Lower lobe of right lung (tissue), 2 donors: Measurements from ENCODE around the gene TMOD1. TPM values are rescaled to one million over a fixed set of nuclear protein-coding genes. Genes with fewer than 3 reads are reported as not detected.

ENCODE experiments used
- ATAC-seq, 2 donors: fragments of 200-7000 bp; cut with Tn5 transposase; one replicate each; pipeline ENCODE4 v1.9.1; 2020 to 2022; ENCODE audit warnings: mild to moderate bottlenecking in 2 of 2, moderate library complexity in 2 of 2
- DNase-seq: peaks from one replicate; pipeline ENCODE4 v3.0.0-alpha.2; 2020
- H3K27ac ChIP-seq: fragments of 200-600 bp; one replicate; pipeline ENCODE4 v1.8.0; 2022
- H3K27me3 ChIP-seq: fragments of 200-600 bp; one replicate; pipeline ENCODE4 v1.8.0; 2022; ENCODE audit warnings: low read depth
- H3K36me3 ChIP-seq: fragments of 200-600 bp; one replicate; pipeline ENCODE4 v1.8.0; 2022; ENCODE audit warnings: mild to moderate bottlenecking
- H3K4me1 ChIP-seq: fragments of 200-600 bp; one replicate; pipeline ENCODE4 v1.8.0; 2022
- H3K4me3 ChIP-seq: fragments of 200-600 bp; one replicate; pipeline ENCODE4 v1.8.0; 2022; ENCODE audit warnings: mild to moderate bottlenecking
- H3K9me3 ChIP-seq: fragments of 200-600 bp; one replicate; pipeline ENCODE4 v1.8.0; 2022
- CTCF ChIP-seq: fragments of 200-600 bp; IDR thresholded peaks from one replicate; pipeline ENCODE4 v1.8.0; 2022; ENCODE audit warnings: antibody characterized with exemption, mild to moderate bottlenecking
- intact Hi-C: fragments of 100-400 bp; cut with DNase I; formaldehyde crosslinking; loops from one replicate; pipeline ENCODE4 v1.11.0; 2022
- total RNA-seq: library from RNA; stranded (reverse); fragmentation: NEBNext Ultra II Directional; extraction: Animal tissue kit (Norgen Biotek cat#: 25700); gene quantifications from one replicate; pipeline ENCODE4 v1.2.1, GENCODE V29; 2021
- donor health status: DM: no; HTN: yes; CAD: no; lungs with severe emphysema.

Gene TMOD1
- total RNA-seq, 1 donor from 2014 or later, result 7.9 TPM

GRCh38 chr9:97565262-97565661, 63.8 kb downstream of the TMOD1 start:
- intact Hi-C loops, result no loop called here
- no peak for TF ChIP-seq CTCF
- no peak overlapping the region for H3K4me3 ChIP-seq
- peaks cover 14% of the 10 kb centered on the region for H3K4me1 ChIP-seq
- H3K36me3 ChIP-seq, result peaks cover 8% of the 10 kb centered on the region
- DNase-seq (no peak), ATAC-seq (no peak)
- no peaks in the 10 kb centered on the region for H3K9me3 ChIP-seq
- no peaks in the 10 kb centered on the region for H3K27me3 ChIP-seq
- H3K27ac ChIP-seq, result no peak overlapping the region

GRCh38 chr9:97567182-97567893, 65.9 kb downstream of the TMOD1 start:
- H3K27ac ChIP-seq, result no peak overlapping the region
- no peak for TF ChIP-seq CTCF
- no peaks in the 10 kb centered on the region for H3K9me3 ChIP-seq
- ATAC-seq (no peak), DNase-seq (no peak)
- peaks cover 14% of the 10 kb centered on the region for H3K4me1 ChIP-seq
- H3K36me3 ChIP-seq, result peaks cover 8% of the 10 kb centered on the region
- H3K27me3 ChIP-seq, result no peaks in the 10 kb centered on the region
- H3K4me3 ChIP-seq, result no peak overlapping the region
- intact Hi-C loops, result no loop called here

- no peak overlapping the region for H3K27ac ChIP-seq
- H3K4me3 ChIP-seq, result no peak overlapping the region
- no peaks in the 10 kb centered on the region for H3K27me3 ChIP-seq
- DNase-seq, result no peak
- peaks cover 8% of the 10 kb centered on the region for H3K36me3 ChIP-seq
- no peak for ATAC-seq
- no peaks in the 10 kb centered on the region for H3K9me3 ChIP-seq
- intact Hi-C loops, result no loop called here
- no peak for TF ChIP-seq CTCF
- H3K4me1 ChIP-seq, result peaks cover 14% of the 10 kb centered on the region
These were observed 66.4 kb downstream of the TMOD1 start for GRCh38 chr9:97567894-97568202.

DNA sequence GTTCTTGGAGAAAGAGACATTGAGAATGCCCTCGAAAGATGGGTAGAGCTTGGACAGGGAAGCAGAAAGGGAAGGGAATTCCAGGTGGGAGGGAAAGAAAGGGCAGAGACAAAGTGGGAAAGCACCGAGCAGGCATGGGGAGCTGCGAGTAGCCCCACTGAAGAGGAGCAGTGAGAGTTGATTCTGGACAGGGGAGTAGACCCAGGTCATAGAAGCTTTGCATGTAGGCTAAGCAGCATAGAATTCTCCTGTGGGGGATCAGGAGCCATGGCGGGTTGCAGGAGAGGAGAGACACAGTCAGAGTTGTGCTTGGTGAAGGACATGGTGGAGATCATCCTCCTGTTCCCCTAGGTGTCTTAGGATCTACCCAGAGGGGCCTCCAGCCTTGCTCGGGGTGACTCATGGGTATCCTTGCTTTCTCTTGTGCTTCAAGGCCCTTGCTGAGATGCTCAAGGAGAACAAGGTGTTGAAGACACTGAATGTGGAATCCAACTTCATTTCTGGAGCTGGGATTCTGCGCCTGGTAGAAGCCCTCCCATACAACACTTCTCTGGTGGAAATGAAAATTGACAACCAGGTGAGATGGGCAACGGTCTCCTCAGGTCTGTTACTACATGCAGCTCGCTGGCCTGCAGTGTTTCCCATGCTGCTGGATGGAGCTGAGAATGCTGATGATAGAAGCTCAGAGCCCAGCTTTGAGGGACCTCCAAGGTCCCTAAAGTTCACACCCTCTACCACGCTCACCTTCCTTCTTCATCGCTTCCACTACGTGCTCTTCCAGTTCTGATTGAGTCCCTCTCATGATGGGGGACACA, 67.2 kb downstream of the TMOD1 start:
- H3K36me3 ChIP-seq, result peaks cover 8% of the 10 kb centered on the region
- no peak for TF ChIP-seq CTCF
- no peaks in the 10 kb centered on the region for H3K27me3 ChIP-seq
- ATAC-seq (no peak), DNase-seq (no peak)
- H3K4me1 ChIP-seq, result peaks cover 12% of the 10 kb centered on the region
- H3K27ac ChIP-seq, result no peak overlapping the region
- no peaks in the 10 kb centered on the region for H3K9me3 ChIP-seq
- H3K4me3 ChIP-seq, result no peak overlapping the region
- intact Hi-C loops, result no loop called here

- Histone ChIP-seq H3K4me1 (no peaks in the 10 kb centered on the region), H3K9me3 (no peaks in the 10 kb centered on the region), H3K27me3 (no peaks in the 10 kb centered on the region), H3K27ac (no peak overlapping the region), H3K36me3 (peaks cover 8% of the 10 kb centered on the region), H3K4me3 (no peak overlapping the region)
- TF ChIP-seq CTCF, result no peak
- DNase-seq (no peak), ATAC-seq (no peak)
- intact Hi-C loops, result no loop called here
These were observed 69.4 kb downstream of the TMOD1 start for GRCh38 chr9:97570899-97571298.
